Right lobe of liver (tissue), 6 donors: ENCODE measurements around the gene NFATC4. TPM values are rescaled to one million over a fixed set of nuclear protein-coding genes. Genes with fewer than 3 reads are reported as not detected.

Source experiments
- ATAC-seq, 4 donors: fragments of 200-7000 bp; cut with Tn5 transposase; one replicate each; pipeline ENCODE4 v1.9.1; 2020; ENCODE audit warnings: mild to moderate bottlenecking in 4 of 4, moderate library complexity in 4 of 4
- DNase-seq, 3 donors: peaks; one replicate each; pipeline ENCODE4 v3.0.0-alpha.2; 2020
- H3K27ac ChIP-seq, 3 donors: fragments of 200-600 bp; one replicate each; pipeline ENCODE4 v1.8.0; 2022
- H3K27me3 ChIP-seq, 2 donors: fragments of 200-600 bp; one replicate each; pipeline ENCODE4 v1.8.0; 2022
- H3K36me3 ChIP-seq, 4 donors: fragments of 200-600 bp; sonication (generic) in 1 of 4; one replicate each; pipeline versions ENCODE4 v1.5.1 to v1.8.0; 2017 to 2022; ENCODE audit warnings: control low read depth in 1 of 4
- H3K4me1 ChIP-seq, 4 donors: fragments of 200-600 bp; sonication (generic) in 1 of 4; one replicate each; pipeline versions ENCODE4 v1.5.1 to v1.8.0; 2017 to 2022; ENCODE audit warnings: control low read depth in 1 of 4
- H3K4me3 ChIP-seq, 3 donors: fragments of 200-600 bp; one replicate each; pipeline ENCODE4 v1.8.0; 2022
- H3K9me3 ChIP-seq, 4 donors: fragments of 200-600 bp; sonication (generic) in 1 of 4; one replicate each; pipeline versions ENCODE4 v1.5.1 to v1.8.0; 2017 to 2022; ENCODE audit warnings: control low read depth in 1 of 4
- POLR2A ChIP-seq: fragments of 450-650 bp; IDR thresholded peaks from one replicate; pipeline ENCODE4 v1.6.1; 2017; ENCODE audit warnings: antibody characterized with exemption, mild to moderate bottlenecking
- WGBS: methylation state at CpG from one replicate; pipeline ENCODE4 v1.1.6; 2018; ENCODE audit warnings: low coverage, low lambda C conversion rate; ENCODE audit not compliant: insufficient coverage; ENCODE audit errors: missing lambda C conversion rate; 5-methylcytosine and 5-hydroxymethylcytosine counted together
- intact Hi-C, 2 donors: fragments of 100-400 bp; cut with DNase I; formaldehyde crosslinking; loops; one replicate each; pipeline versions ENCODE4 v1.11.2 to v1.14.1; 2022
- small RNA-seq, 2 experiments: library from RNA; depleted of rRNA; stranded (forward); fragments of <200 nt; gene quantifications; one replicate each; pipeline ENCODE3, GENCODE V24; 2016
- total RNA-seq, 6 experiments: library from RNA; depleted of rRNA in 2 of 6; stranded (reverse); fragments of >200 nt in 2 of 6; fragmentation: NEBNext Ultra II Directional in 3 of 6; extraction: Animal tissue kit (Norgen Biotek cat#: 25700) in 3 of 6; gene quantifications; one replicate each; pipeline versions ENCODE4 v1.1.0 to v1.2.4, GENCODE V29; 2016 to 2023
- TF ChIP-seq, protein P1 (sequence below), 4 donors: fragments of 200-600 bp in 3 of 4; fragments of 450-650 bp in 1 of 4; IDR thresholded peaks; one replicate each; pipeline versions ENCODE4 v1.5.1 to v1.8.0; 2016 to 2022; ENCODE audit warnings: antibody characterized with exemption in 4 of 4, mild to moderate bottlenecking in 2 of 4
- donor health status: DM: no; HTN: yes; CAD: no.
- donor health status: DM: no; HTN: no; CAD: no.
- donor health status: DM: no; HTN: no; CAD: no.
- donor health status: DM: no; HTN: yes; CAD: no.
- donor health status: DM: no; HTN: yes; CAD: no.

Gene NFATC4
- total RNA-seq, 6 experiments from 2014 or later: 1.0 to 3.7 (median 2.0) TPM

DNA sequence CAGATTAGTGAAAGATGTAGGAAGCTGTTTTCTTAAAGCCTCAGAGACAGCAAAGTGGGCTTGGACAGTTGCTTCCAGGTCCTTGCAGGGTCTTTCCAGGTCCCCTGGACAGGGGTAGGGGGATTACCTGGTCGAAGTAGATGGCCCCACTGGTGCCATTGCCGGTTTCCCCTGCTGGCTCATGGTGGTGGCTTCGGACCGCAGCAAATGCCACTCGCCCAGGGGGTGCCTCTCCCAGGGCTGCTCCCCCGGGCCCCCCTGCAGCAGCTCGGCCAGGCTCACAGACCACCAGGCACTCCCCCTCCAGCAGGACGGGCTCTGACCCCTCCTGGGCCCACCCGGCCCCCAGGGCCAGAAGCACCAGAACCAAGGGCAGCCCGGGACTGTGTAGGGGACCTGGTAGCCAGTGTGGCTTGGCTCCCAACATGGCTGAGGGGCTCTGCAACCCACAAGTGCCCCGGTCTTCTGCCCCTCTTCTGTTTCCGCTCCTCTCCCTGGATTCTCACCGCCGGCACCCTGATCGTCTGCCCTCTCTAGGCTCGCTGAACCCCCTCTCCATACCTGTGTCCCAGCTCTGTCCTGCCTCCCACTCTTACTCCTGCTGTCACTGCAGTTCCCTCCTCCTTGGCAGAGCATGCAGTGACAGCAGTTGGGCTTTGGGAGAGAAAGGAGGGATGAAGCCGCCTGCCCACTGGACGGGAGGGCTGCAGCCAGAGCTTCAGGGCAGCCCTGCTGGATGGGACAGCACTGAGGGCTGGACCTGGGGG, 60.8 kb downstream of the NFATC4 start:
- Histone ChIP-seq H3K4me1 (peaks cover 0 to 62% (median 24%) of the 10 kb centered on the region in 4 donors), H3K27ac (peak overlapping the region; percentile 95 to 99 (median 97)), H3K4me3 (peak overlapping the region in 1 of 3 donors; percentile 84), H3K27me3 (no peaks in the 10 kb centered on the region), H3K36me3 (peaks cover 0 to 19% (median 8%) of the 10 kb centered on the region in 4 donors), H3K9me3 (no peaks in the 10 kb centered on the region)
- TF ChIP-seq, protein P1, sequence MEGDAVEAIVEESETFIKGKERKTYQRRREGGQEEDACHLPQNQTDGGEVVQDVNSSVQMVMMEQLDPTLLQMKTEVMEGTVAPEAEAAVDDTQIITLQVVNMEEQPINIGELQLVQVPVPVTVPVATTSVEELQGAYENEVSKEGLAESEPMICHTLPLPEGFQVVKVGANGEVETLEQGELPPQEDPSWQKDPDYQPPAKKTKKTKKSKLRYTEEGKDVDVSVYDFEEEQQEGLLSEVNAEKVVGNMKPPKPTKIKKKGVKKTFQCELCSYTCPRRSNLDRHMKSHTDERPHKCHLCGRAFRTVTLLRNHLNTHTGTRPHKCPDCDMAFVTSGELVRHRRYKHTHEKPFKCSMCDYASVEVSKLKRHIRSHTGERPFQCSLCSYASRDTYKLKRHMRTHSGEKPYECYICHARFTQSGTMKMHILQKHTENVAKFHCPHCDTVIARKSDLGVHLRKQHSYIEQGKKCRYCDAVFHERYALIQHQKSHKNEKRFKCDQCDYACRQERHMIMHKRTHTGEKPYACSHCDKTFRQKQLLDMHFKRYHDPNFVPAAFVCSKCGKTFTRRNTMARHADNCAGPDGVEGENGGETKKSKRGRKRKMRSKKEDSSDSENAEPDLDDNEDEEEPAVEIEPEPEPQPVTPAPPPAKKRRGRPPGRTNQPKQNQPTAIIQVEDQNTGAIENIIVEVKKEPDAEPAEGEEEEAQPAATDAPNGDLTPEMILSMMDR (IDR thresholded peaks at IDR 0.05): no peak
- no peak for TF ChIP-seq POLR2A
- ATAC-seq: no peak
- 92% methylated on average over 5 of the region's 18 CpGs for WGBS
- intact Hi-C loops: no loop called here
- no peak for DNase-seq

Small RNAs within 50 kb of the gene (small RNA-seq; reads per million reads assigned to genes)
- 0 reads per million in 2 experiments for gene RF00026

Other genes starting within 250 kb of the NFATC4 start
- 10 to 100 TPM in 3 of 6 experiments, 1 to 10 TPM in 3; 1.5 to 32.5 (median 9.3) TPM for gene FITM1, start 237.5 kb upstream of the NFATC4 start, total RNA-seq
- gene PSME1, start 232.0 kb upstream of the NFATC4 start, total RNA-seq: 100 to 1,000 TPM in 4 of 6 experiments, 10 to 100 TPM in 2; 81.7 to 119 (median 107) TPM
- 10 to 100 TPM; 10.2 to 21.4 (median 11.9) TPM for gene EMC9, start 226.6 kb upstream of the NFATC4 start, total RNA-seq
- gene PSME2, start 221.6 kb upstream of the NFATC4 start, total RNA-seq: 100 to 1,000 TPM in 4 of 6 experiments, 10 to 100 TPM in 2; 66.1 to 142 (median 110) TPM
- gene RNF31, start 220.7 kb upstream of the NFATC4 start, total RNA-seq: 10 to 100 TPM; 17.5 to 39.6 (median 26.2) TPM
- 10 to 100 TPM; 17.4 to 66.6 (median 37.2) TPM for gene IRF9, start 206.9 kb upstream of the NFATC4 start, total RNA-seq
- gene REC8, start 196.1 kb upstream of the NFATC4 start, total RNA-seq: 1 to 10 TPM; 1.6 to 7.4 (median 3.4) TPM
- gene IPO4, start 179.4 kb upstream of the NFATC4 start, total RNA-seq: 10 to 100 TPM; 17.9 to 44.0 (median 23.0) TPM
- gene TM9SF1, start 172.7 kb upstream of the NFATC4 start, total RNA-seq: 10 to 100 TPM; 32.1 to 49.8 (median 41.2) TPM
- gene TSSK4, start 162.5 kb upstream of the NFATC4 start, total RNA-seq: under 1 TPM in 2 of 6 experiments, not detected in 4; 0.29 TPM
- gene CHMP4A, start 154.7 kb upstream of the NFATC4 start, total RNA-seq: 10 to 100 TPM; 11.9 to 28.9 (median 17.1) TPM
- gene MDP1, start 152.1 kb upstream of the NFATC4 start, total RNA-seq: 1 to 10 TPM; 3.7 to 6.3 (median 4.9) TPM
- 10 to 100 TPM; 60.0 to 72.9 (median 68.7) TPM for gene NEDD8, start 135.8 kb upstream of the NFATC4 start, total RNA-seq
- 10 to 100 TPM; 26.2 to 40.2 (median 34.2) TPM for gene GMPR2, start 135.3 kb upstream of the NFATC4 start, total RNA-seq
- 10 to 100 TPM; 13.4 to 28.1 (median 24.1) TPM for gene TINF2, start 125.6 kb upstream of the NFATC4 start, total RNA-seq
- 1 to 10 TPM in 2 of 6 experiments, under 1 TPM in 4; 0.37 to 1.9 (median 0.77) TPM for gene TGM1, start 105.0 kb upstream of the NFATC4 start, total RNA-seq
- 10 to 100 TPM; 11.5 to 28.3 (median 15.2) TPM for gene RABGGTA, start 96.6 kb upstream of the NFATC4 start, total RNA-seq
- 10 to 100 TPM; 49.1 to 89.3 (median 60.1) TPM for gene DHRS1, start 68.4 kb upstream of the NFATC4 start, total RNA-seq
- gene NOP9, start 68.3 kb upstream of the NFATC4 start, total RNA-seq: 10 to 100 TPM in 4 of 6 experiments, 1 to 10 TPM in 2; 8.2 to 15.3 (median 11.4) TPM
- 100 to 1,000 TPM; 118 to 219 (median 196) TPM for gene CIDEB, start 60.2 kb upstream of the NFATC4 start, total RNA-seq
- gene LTB4R2, start 58.0 kb upstream of the NFATC4 start, total RNA-seq: 1 to 10 TPM; 1.8 to 5.8 (median 3.5) TPM
- gene LTB4R, start 56.7 kb upstream of the NFATC4 start, total RNA-seq: 1 to 10 TPM; 2.7 to 5.5 (median 3.9) TPM
- gene ADCY4, start 33.1 kb upstream of the NFATC4 start, total RNA-seq: 1 to 10 TPM; 2.3 to 7.2 (median 3.9) TPM
- 1 to 10 TPM in 2 of 6 experiments, under 1 TPM in 4; 0.70 to 1.6 (median 0.90) TPM for gene RIPK3, start 28.2 kb upstream of the NFATC4 start, total RNA-seq
- 1 to 10 TPM; 1.8 to 6.1 (median 2.7) TPM for gene NYNRIN, start 30.8 kb downstream of the NFATC4 start, total RNA-seq
- gene CBLN3, start 61.5 kb downstream of the NFATC4 start, total RNA-seq: 1 to 10 TPM in 4 of 6 experiments, under 1 TPM in 2; 0.74 to 1.8 (median 1.2) TPM
- gene KHNYN, start 61.8 kb downstream of the NFATC4 start, total RNA-seq: 10 to 100 TPM; 19.6 to 24.9 (median 21.4) TPM
- 10 to 100 TPM; 24.9 to 32.8 (median 28.3) TPM for gene SDR39U1, start 74.6 kb downstream of the NFATC4 start, total RNA-seq
- not detected for gene CMA1, start 140.1 kb downstream of the NFATC4 start, total RNA-seq
- 1 to 10 TPM in 2 of 6 experiments, not detected in 4; 1.8 to 2.5 TPM for gene CTSG, start 208.1 kb downstream of the NFATC4 start, total RNA-seq
- under 1 TPM in 5 of 6 experiments, not detected in 1; 0.44 to 0.93 (median 0.48) TPM for gene GZMH, start 241.5 kb downstream of the NFATC4 start, total RNA-seq